SU-DHL-6 (cell line): ENCODE data around the gene FAM72C.
"Not testable (repeated sequence)": the region's sequence is repeated elsewhere in the genome, so short reads cannot be mapped to it uniquely, and the experiment has no call there.

Experiments
- CTCF ChIP-seq: fragments of 200-600 bp; sonication (generic); IDR thresholded peaks from one replicate; pipeline ENCODE4 v1.5.1; 2017; ENCODE audit warnings: antibody characterized with exemption, mild to moderate bottlenecking, low read length, moderate library complexity; ENCODE audit not compliant: insufficient read depth, poor library complexity, severe bottlenecking
- EZH2phosphoT487 ChIP-seq: fragments of 200-600 bp; sonication (generic), shearing (Covaris generic); conservative IDR thresholded peaks from 2 replicates; pipeline ENCODE4 v1.6.1; 2018; ENCODE audit warnings: mild to moderate bottlenecking, antibody characterized with exemption, low read length, moderate library complexity, mixed read lengths

DNA sequence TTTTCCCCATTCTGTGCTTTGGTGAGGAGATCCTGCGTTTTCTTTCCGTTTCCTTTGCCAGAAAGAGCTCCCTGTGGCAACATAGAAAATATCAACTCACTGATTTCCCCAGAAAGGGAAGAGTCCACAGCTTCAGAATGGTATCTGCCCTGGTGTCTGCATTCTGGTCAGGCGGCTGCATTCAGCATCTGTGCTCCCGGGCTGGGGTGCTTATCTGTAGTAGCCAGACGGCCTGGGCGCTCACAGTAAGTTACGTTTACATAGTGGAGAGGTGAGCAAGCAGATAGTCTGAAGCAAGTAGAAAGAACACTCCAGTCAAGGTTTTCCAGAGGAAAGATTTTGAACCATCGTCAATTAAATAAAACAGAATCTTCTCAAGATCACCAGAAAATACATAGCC lies 29.3 kb upstream of the FAM72C start:
- TF ChIP-seq CTCF, EZH2phosphoT487: not testable (repeated sequence)
